ENCODE results near the gene SLC39A12. TPM values are rescaled to one million over a fixed set of nuclear protein-coding genes. Genes with fewer than 3 reads are reported as not detected.

SLC39A12 gene
- total and polyA plus RNA-seq, 2 of the 13 experiments (the other 11 are each of a cell fraction or from before 2014, with no cell fraction given), result not detected

DNA sequence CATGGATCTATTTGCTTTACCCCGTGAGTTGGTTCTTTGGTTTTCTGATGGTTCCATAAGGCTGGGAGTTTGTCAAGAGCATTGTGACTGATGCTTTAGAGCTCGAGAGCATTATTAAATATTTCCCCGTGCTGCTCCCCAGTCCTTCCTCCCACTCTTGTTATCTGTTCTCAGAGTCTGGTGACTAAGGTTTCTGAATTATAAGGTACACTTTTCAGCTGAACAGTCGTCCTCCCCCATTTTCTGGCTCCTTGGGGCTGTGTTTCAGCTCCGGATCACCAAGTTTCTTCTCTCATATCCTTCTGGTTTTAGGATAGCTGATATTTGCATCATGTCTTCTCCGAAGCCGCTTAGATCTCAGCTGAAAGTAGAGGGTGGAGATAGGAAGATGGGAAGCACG is 130.7 kb downstream of the SLC39A12 start:
- no peaks in the 10 kb centered on the region for H3K79me2 ChIP-seq (ENCODE audit: insufficient read depth, low read length)
- peaks cover 0 to 1% of the 10 kb centered on the region in 2 experiments; a peak in 1 of 5 replicates for H3K27me3 ChIP-seq (ENCODE audit: control insufficient read depth in 1 of 2, insufficient read depth in 2 of 2, low read length in 2 of 2)
- no peak overlapping the region for H3K27ac ChIP-seq (ENCODE audit: extremely low read length, insufficient read depth, low read length)
- H4K20me1 ChIP-seq (ENCODE audit: insufficient read depth, low read length), result no peaks in the 10 kb centered on the region
- intact Hi-C loops (cut with micrococcal nuclease; ENCODE audit: unreplicated experiment), result no loop called here
- no peak overlapping the region for H2AFZ ChIP-seq (ENCODE audit: low read length)
- WGBS (ENCODE audit: low lambda C conversion rate), result 20% methylated on average over 8 of the region's 8 CpGs
- in situ Hi-C loops (cut with HindIII; ENCODE audit: extremely low pct_ligation_motif_present, low pct_unique_long_range_greater_than_20kb), result no loop called here
- TF ChIP-seq, protein P1, sequence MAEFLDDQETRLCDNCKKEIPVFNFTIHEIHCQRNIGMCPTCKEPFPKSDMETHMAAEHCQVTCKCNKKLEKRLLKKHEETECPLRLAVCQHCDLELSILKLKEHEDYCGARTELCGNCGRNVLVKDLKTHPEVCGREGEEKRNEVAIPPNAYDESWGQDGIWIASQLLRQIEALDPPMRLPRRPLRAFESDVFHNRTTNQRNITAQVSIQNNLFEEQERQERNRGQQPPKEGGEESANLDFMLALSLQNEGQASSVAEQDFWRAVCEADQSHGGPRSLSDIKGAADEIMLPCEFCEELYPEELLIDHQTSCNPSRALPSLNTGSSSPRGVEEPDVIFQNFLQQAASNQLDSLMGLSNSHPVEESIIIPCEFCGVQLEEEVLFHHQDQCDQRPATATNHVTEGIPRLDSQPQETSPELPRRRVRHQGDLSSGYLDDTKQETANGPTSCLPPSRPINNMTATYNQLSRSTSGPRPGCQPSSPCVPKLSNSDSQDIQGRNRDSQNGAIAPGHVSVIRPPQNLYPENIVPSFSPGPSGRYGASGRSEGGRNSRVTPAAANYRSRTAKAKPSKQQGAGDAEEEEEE (CRISPR knock-in tag; IDR thresholded peaks at IDR 0.05; ENCODE audit: borderline replicate concordance), result no peak
- no peak for TF ChIP-seq ZNF501 (CRISPR knock-in tag; IDR thresholded peaks at IDR 0.05)
- no peak for TF ChIP-seq JUN (CRISPR knock-in tag; IDR thresholded peaks at IDR 0.05)
- no peak for TF ChIP-seq PCBP1 (IDR thresholded peaks at IDR 0.05; ENCODE audit: borderline replicate concordance, low read depth, low read length)
- no peak for TF ChIP-seq NCOA2 (CRISPR knock-in tag; IDR thresholded peaks at IDR 0.05)
- no peak for TF ChIP-seq HMGA1 (CRISPR knock-in tag; conservative IDR thresholded peaks at IDR 0.05)
- TF ChIP-seq MIER3 (CRISPR knock-in tag; IDR thresholded peaks at IDR 0.05; ENCODE audit: borderline replicate concordance), result no peak
- TF ChIP-seq, protein P2, sequence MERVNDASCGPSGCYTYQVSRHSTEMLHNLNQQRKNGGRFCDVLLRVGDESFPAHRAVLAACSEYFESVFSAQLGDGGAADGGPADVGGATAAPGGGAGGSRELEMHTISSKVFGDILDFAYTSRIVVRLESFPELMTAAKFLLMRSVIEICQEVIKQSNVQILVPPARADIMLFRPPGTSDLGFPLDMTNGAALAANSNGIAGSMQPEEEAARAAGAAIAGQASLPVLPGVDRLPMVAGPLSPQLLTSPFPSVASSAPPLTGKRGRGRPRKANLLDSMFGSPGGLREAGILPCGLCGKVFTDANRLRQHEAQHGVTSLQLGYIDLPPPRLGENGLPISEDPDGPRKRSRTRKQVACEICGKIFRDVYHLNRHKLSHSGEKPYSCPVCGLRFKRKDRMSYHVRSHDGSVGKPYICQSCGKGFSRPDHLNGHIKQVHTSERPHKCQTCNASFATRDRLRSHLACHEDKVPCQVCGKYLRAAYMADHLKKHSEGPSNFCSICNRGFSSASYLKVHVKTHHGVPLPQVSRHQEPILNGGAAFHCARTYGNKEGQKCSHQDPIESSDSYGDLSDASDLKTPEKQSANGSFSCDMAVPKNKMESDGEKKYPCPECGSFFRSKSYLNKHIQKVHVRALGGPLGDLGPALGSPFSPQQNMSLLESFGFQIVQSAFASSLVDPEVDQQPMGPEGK (CRISPR knock-in tag; IDR thresholded peaks at IDR 0.05), result no peak
- TF ChIP-seq GPN1 (CRISPR knock-in tag; IDR thresholded peaks at IDR 0.05; ENCODE audit: borderline replicate concordance), result no peak
- TF ChIP-seq MXD4 (CRISPR knock-in tag; IDR thresholded peaks at IDR 0.05), result no peak
- TF ChIP-seq ZNF557 (CRISPR knock-in tag; IDR thresholded peaks at IDR 0.05), result no peak
- no peak for TF ChIP-seq HCFC1 (IDR thresholded peaks at IDR 0.05; ENCODE audit: low read depth, low read length)
- TF ChIP-seq, protein P3, sequence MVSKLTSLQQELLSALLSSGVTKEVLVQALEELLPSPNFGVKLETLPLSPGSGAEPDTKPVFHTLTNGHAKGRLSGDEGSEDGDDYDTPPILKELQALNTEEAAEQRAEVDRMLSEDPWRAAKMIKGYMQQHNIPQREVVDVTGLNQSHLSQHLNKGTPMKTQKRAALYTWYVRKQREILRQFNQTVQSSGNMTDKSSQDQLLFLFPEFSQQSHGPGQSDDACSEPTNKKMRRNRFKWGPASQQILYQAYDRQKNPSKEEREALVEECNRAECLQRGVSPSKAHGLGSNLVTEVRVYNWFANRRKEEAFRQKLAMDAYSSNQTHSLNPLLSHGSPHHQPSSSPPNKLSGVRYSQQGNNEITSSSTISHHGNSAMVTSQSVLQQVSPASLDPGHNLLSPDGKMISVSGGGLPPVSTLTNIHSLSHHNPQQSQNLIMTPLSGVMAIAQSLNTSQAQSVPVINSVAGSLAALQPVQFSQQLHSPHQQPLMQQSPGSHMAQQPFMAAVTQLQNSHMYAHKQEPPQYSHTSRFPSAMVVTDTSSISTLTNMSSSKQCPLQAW (CRISPR knock-in tag; IDR thresholded peaks at IDR 0.05), result no peak
- TF ChIP-seq NFKB2 (CRISPR knock-in tag; IDR thresholded peaks at IDR 0.05; ENCODE audit: borderline replicate concordance), result no peak
- no peak for TF ChIP-seq REXO4 (CRISPR knock-in tag; IDR thresholded peaks at IDR 0.05; ENCODE audit: borderline replicate concordance)
- no peak for TF ChIP-seq YEATS2 (CRISPR knock-in tag; IDR thresholded peaks at IDR 0.05; ENCODE audit: borderline replicate concordance)
- ATAC-seq (no peak), DNase-seq (ENCODE audit: low spot score) (no peak), FAIRE-seq (no peak)
- H3K4me1 ChIP-seq (ENCODE audit: insufficient read depth, low read length), result no peaks in the 10 kb centered on the region
- CTCF ChIA-PET (ENCODE audit: low intra/inter-chr PET ratio, low total read pairs), result no interaction called here
- no peak overlapping the region for H3K9ac ChIP-seq (ENCODE audit: insufficient read depth, low read depth, low read length)
- POLR2A ChIA-PET, result no interaction called here
- no peak overlapping the region for H3K4me2 ChIP-seq (ENCODE audit: low read depth, low read length)
- no peak overlapping the region for H3K4me3 ChIP-seq (replicated peaks in 1 of 3; ENCODE audit: insufficient read depth in 1 of 3, low read depth in 2 of 3, low read length in 3 of 3)
- no peaks in the 10 kb centered on the region for H3K36me3 ChIP-seq (replicated peaks in 1 of 2; ENCODE audit: control insufficient read depth in 1 of 2, insufficient read depth in 2 of 2, low read length in 2 of 2)
- no TSS peak for BruUV-seq (replicated peaks)
- no peaks in the 10 kb centered on the region for H3K9me3 ChIP-seq (ENCODE audit: low read length)

Measured in HepG2 (cell line).